ENCODE measurements around the gene HEBP2.

HEBP2 gene

GRCh38 chr6:138377844-138378243 is 26.2 kb upstream of the HEBP2 start, which contains the start of gene SMIM28:
Gene SMIM28 (plus strand): TSS chr6:138377905. CDS start chr6:138378073, 168 bp downstream.
- H3K9me3 ChIP-seq (ENCODE audit: control insufficient read depth in 2 of 2, low read length in 2 of 2) = no peaks in the 10 kb centered on the region
- H3K9ac ChIP-seq (ENCODE audit: low read depth in 1 of 2, low read length in 2 of 2) = no peak within 1 kb of the TSS
- no peak within 1 kb of the TSS for H3K4me3 ChIP-seq (ENCODE audit: low read length in 2 of 2)
- H3K27ac ChIP-seq (ENCODE audit: low read depth in 2 of 2, low read length in 2 of 2) = no peak within 1 kb of the TSS
- no peaks in the 10 kb centered on the region for H3K36me3 ChIP-seq (ENCODE audit: control insufficient read depth in 2 of 2, insufficient read depth in 2 of 2, low read length in 2 of 2)
- no peaks in the 10 kb centered on the region for H3K27me3 ChIP-seq (ENCODE audit: control insufficient read depth in 2 of 2, insufficient read depth in 2 of 2, low read length in 2 of 2)
- no peaks in the 10 kb centered on the region for H3K4me1 ChIP-seq (ENCODE audit: control insufficient read depth in 2 of 2, insufficient read depth in 2 of 2, low read length in 2 of 2)

- Histone ChIP-seq H3K4me3 (ENCODE audit: low read length in 2 of 2) (no peak overlapping the region), H3K27me3 (ENCODE audit: control insufficient read depth in 2 of 2, insufficient read depth in 2 of 2, low read length in 2 of 2) (no peaks in the 10 kb centered on the region), H3K9ac (ENCODE audit: low read depth in 1 of 2, low read length in 2 of 2) (no peak overlapping the region), H3K27ac (ENCODE audit: low read depth in 2 of 2, low read length in 2 of 2) (no peak overlapping the region), H3K4me1 (ENCODE audit: control insufficient read depth in 2 of 2, insufficient read depth in 2 of 2, low read length in 2 of 2) (no peaks in the 10 kb centered on the region), H3K9me3 (ENCODE audit: control insufficient read depth in 2 of 2, low read length in 2 of 2) (no peaks in the 10 kb centered on the region), H3K36me3 (ENCODE audit: control insufficient read depth in 2 of 2, insufficient read depth in 2 of 2, low read length in 2 of 2) (no peaks in the 10 kb centered on the region)
Measured at GRCh38 chr6:138378463-138378862, 25.6 kb upstream of the HEBP2 start.

- no peak overlapping the region for H3K9ac ChIP-seq (ENCODE audit: low read depth in 1 of 2, low read length in 2 of 2)
Measured at GRCh38 chr6:138382498-138383265, 21.3 kb upstream of the HEBP2 start.

GRCh38 chr6:138383776-138384175 is 20.2 kb upstream of the HEBP2 start:
- H3K4me3 ChIP-seq (ENCODE audit: low read length in 2 of 2) = no peak overlapping the region
- H3K27ac ChIP-seq (ENCODE audit: low read depth in 2 of 2, low read length in 2 of 2) = no peak overlapping the region
- H3K9ac ChIP-seq (ENCODE audit: low read depth in 1 of 2, low read length in 2 of 2) = no peak overlapping the region
- H3K36me3 ChIP-seq (ENCODE audit: control insufficient read depth in 2 of 2, insufficient read depth in 2 of 2, low read length in 2 of 2) = no peaks in the 10 kb centered on the region
- no peaks in the 10 kb centered on the region for H3K27me3 ChIP-seq (ENCODE audit: control insufficient read depth in 2 of 2, insufficient read depth in 2 of 2, low read length in 2 of 2)
- H3K9me3 ChIP-seq (ENCODE audit: control insufficient read depth in 2 of 2, low read length in 2 of 2) = no peaks in the 10 kb centered on the region
- H3K4me1 ChIP-seq (ENCODE audit: control insufficient read depth in 2 of 2, insufficient read depth in 2 of 2, low read length in 2 of 2) = no peaks in the 10 kb centered on the region

More at GRCh38 chr6:138382498-138383265, 21.3 kb upstream of the HEBP2 start:
- Histone ChIP-seq H3K4me3 (ENCODE audit: low read length in 2 of 2) (no peak overlapping the region), H3K27ac (ENCODE audit: low read depth in 2 of 2, low read length in 2 of 2) (no peak overlapping the region), H3K36me3 (ENCODE audit: control insufficient read depth in 2 of 2, insufficient read depth in 2 of 2, low read length in 2 of 2) (no peaks in the 10 kb centered on the region), H3K27me3 (ENCODE audit: control insufficient read depth in 2 of 2, insufficient read depth in 2 of 2, low read length in 2 of 2) (no peaks in the 10 kb centered on the region), H3K9me3 (ENCODE audit: control insufficient read depth in 2 of 2, low read length in 2 of 2) (no peaks in the 10 kb centered on the region), H3K4me1 (ENCODE audit: control insufficient read depth in 2 of 2, insufficient read depth in 2 of 2, low read length in 2 of 2) (no peaks in the 10 kb centered on the region)

- Histone ChIP-seq H3K27me3 (ENCODE audit: control insufficient read depth in 2 of 2, insufficient read depth in 2 of 2, low read length in 2 of 2) (no peaks in the 10 kb centered on the region), H3K4me3 (ENCODE audit: low read length in 2 of 2) (no peak overlapping the region)
Measured at GRCh38 chr6:138386897-138387296, 17.1 kb upstream of the HEBP2 start.

DNA sequence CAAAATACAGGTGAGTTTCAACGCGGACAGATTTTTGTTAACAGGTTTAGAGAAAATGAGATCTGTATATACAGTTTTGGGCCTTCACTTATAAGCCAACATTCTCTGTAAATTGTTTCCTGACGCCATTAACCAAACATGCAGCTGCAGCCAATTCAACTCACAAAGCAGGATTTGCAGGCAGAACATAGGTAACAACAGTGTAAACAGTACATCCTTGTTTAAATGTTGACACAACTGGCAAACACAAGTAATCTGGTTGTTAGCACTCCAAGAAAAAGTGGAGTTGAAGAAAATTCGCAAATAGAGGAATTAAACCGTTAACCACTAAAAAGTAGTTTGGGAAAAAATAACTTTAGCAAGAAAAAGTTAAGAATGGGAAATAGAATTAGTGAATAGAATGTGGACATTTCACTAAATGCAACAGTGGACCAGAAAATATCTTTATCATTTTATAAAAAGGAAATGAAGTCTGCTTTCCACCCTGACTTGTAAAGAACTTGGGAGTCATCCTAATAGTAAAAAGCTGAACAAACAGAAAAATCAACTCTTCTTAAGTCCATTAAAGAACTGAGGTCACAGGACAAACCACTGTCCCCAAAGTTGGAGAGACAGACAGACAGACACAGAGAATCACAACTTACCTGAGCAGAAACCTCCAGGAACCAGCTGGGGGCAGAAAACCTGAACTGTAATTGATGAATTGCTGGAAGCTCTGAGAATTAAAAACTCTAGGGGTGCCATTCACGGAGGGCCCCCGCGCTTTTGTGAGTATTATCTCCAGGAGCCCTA is 16.2 kb upstream of the HEBP2 start:
- Histone ChIP-seq H3K27ac (ENCODE audit: low read depth in 2 of 2, low read length in 2 of 2) (no peak overlapping the region), H3K36me3 (ENCODE audit: control insufficient read depth in 2 of 2, insufficient read depth in 2 of 2, low read length in 2 of 2) (no peaks in the 10 kb centered on the region), H3K4me3 (ENCODE audit: low read length in 2 of 2) (no peak overlapping the region), H3K4me1 (ENCODE audit: control insufficient read depth in 2 of 2, insufficient read depth in 2 of 2, low read length in 2 of 2) (no peaks in the 10 kb centered on the region), H3K27me3 (ENCODE audit: control insufficient read depth in 2 of 2, insufficient read depth in 2 of 2, low read length in 2 of 2) (no peaks in the 10 kb centered on the region), H3K9me3 (ENCODE audit: control insufficient read depth in 2 of 2, low read length in 2 of 2) (no peaks in the 10 kb centered on the region), H3K9ac (ENCODE audit: low read depth in 1 of 2, low read length in 2 of 2) (no peak overlapping the region)

More at GRCh38 chr6:138386897-138387296, 17.1 kb upstream of the HEBP2 start:
- Histone ChIP-seq H3K36me3 (ENCODE audit: control insufficient read depth in 2 of 2, insufficient read depth in 2 of 2, low read length in 2 of 2) (no peaks in the 10 kb centered on the region), H3K27ac (ENCODE audit: low read depth in 2 of 2, low read length in 2 of 2) (no peak overlapping the region), H3K9me3 (ENCODE audit: control insufficient read depth in 2 of 2, low read length in 2 of 2) (no peaks in the 10 kb centered on the region), H3K4me1 (ENCODE audit: control insufficient read depth in 2 of 2, insufficient read depth in 2 of 2, low read length in 2 of 2) (no peaks in the 10 kb centered on the region), H3K9ac (ENCODE audit: low read depth in 1 of 2, low read length in 2 of 2) (no peak overlapping the region)

DNA sequence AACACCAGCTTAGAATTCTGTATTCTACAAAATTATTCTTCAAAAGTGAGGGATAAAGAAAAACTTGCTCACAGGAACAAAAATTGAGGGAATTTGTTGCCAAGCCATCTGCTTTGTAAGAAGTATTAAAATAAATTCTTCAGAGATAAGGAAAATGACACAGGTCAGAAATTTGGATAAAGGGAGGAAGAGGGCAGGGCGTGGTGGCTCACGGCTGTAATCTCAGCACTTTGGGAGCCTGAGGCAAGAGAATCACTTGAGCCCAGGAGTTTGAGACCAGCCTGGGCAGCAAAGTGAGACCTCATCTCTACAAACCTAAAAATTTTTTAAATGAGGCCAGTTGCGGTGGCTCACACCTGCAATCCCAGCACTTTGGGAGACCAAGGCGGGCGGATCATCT is 14.5 kb upstream of the HEBP2 start:
- H3K4me1 ChIP-seq (ENCODE audit: control insufficient read depth in 2 of 2, insufficient read depth in 2 of 2, low read length in 2 of 2) = no peaks in the 10 kb centered on the region
- H3K9ac ChIP-seq (ENCODE audit: low read depth in 1 of 2, low read length in 2 of 2) = no peak overlapping the region
- no peak overlapping the region for H3K27ac ChIP-seq (ENCODE audit: low read depth in 2 of 2, low read length in 2 of 2)
- no peaks in the 10 kb centered on the region for H3K9me3 ChIP-seq (ENCODE audit: control insufficient read depth in 2 of 2, low read length in 2 of 2)
- H3K4me3 ChIP-seq (ENCODE audit: low read length in 2 of 2) = no peak overlapping the region
- H3K27me3 ChIP-seq (ENCODE audit: control insufficient read depth in 2 of 2, insufficient read depth in 2 of 2, low read length in 2 of 2) = no peaks in the 10 kb centered on the region
- H3K36me3 ChIP-seq (ENCODE audit: control insufficient read depth in 2 of 2, insufficient read depth in 2 of 2, low read length in 2 of 2) = no peaks in the 10 kb centered on the region

DNA sequence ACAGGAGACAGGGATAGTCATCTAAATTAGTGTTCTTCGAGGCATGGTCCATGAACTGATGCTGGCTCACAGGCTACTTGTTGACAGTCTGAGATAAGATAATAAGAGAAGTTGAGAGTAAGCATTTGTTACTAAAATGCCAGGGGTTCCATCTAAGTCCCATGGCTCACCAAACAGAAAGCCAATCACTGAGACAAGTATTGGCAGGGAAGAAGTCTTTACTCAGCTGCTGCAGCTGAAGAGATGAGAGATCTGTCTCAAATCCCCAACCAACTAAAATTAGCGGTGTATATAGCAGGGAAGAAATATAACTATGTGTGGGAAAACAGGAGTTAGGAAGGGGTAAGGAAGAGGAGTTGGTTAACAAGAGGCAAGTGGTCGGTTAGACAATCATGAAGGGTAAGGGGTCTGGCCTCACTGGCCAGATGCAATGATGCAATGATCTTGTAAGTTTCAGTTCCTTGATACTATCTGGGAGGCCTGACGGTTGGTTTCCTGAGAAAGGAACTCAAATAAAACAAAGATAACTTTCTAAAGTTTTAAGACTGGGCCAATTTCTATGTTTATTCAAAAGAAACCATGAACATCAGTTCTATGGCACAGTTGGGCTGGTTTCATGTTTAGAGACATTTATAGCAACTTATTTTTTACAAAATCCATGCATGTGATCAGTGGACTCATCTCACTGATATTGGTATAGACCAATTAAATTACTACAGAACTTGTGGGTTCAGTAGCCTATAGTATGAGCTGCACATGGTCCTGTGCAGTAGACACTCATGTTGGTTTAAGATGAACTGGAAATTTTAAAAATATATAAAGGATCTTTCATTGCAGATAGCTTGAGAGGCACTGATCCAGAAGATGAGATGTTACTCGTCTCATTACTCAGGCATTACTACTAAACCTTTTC is 9.9 kb upstream of the HEBP2 start:
- Histone ChIP-seq H3K4me1 (ENCODE audit: control insufficient read depth in 2 of 2, insufficient read depth in 2 of 2, low read length in 2 of 2) (no peaks in the 10 kb centered on the region), H3K4me3 (ENCODE audit: low read length in 2 of 2) (no peak overlapping the region), H3K27me3 (ENCODE audit: control insufficient read depth in 2 of 2, insufficient read depth in 2 of 2, low read length in 2 of 2) (no peaks in the 10 kb centered on the region), H3K9me3 (ENCODE audit: control insufficient read depth in 2 of 2, low read length in 2 of 2) (no peaks in the 10 kb centered on the region), H3K27ac (ENCODE audit: low read depth in 2 of 2, low read length in 2 of 2) (no peak overlapping the region), H3K36me3 (ENCODE audit: control insufficient read depth in 2 of 2, insufficient read depth in 2 of 2, low read length in 2 of 2) (no peaks in the 10 kb centered on the region), H3K9ac (ENCODE audit: low read depth in 1 of 2, low read length in 2 of 2) (no peak overlapping the region)

GRCh38 chr6:138396709-138397108 is 7.3 kb upstream of the HEBP2 start:
- H3K27me3 ChIP-seq (ENCODE audit: control insufficient read depth in 2 of 2, insufficient read depth in 2 of 2, low read length in 2 of 2) = no peaks in the 10 kb centered on the region
- H3K4me1 ChIP-seq (ENCODE audit: control insufficient read depth in 2 of 2, insufficient read depth in 2 of 2, low read length in 2 of 2) = no peaks in the 10 kb centered on the region
- H3K4me3 ChIP-seq (ENCODE audit: low read length in 2 of 2) = no peak overlapping the region
- H3K27ac ChIP-seq (ENCODE audit: low read depth in 2 of 2, low read length in 2 of 2) = no peak overlapping the region
- H3K9ac ChIP-seq (ENCODE audit: low read depth in 1 of 2, low read length in 2 of 2) = no peak overlapping the region
- no peaks in the 10 kb centered on the region for H3K9me3 ChIP-seq (ENCODE audit: control insufficient read depth in 2 of 2, low read length in 2 of 2)
- no peaks in the 10 kb centered on the region for H3K36me3 ChIP-seq (ENCODE audit: control insufficient read depth in 2 of 2, insufficient read depth in 2 of 2, low read length in 2 of 2)

All from mucosa of rectum (tissue), 2 donors.